ENCODE results near the gene ACBD6.
"Not testable (repeated sequence)": the region's sequence is repeated elsewhere in the genome, so short reads cannot be mapped to it uniquely, and the experiment has no call there.

The ACBD6 gene

DNA sequence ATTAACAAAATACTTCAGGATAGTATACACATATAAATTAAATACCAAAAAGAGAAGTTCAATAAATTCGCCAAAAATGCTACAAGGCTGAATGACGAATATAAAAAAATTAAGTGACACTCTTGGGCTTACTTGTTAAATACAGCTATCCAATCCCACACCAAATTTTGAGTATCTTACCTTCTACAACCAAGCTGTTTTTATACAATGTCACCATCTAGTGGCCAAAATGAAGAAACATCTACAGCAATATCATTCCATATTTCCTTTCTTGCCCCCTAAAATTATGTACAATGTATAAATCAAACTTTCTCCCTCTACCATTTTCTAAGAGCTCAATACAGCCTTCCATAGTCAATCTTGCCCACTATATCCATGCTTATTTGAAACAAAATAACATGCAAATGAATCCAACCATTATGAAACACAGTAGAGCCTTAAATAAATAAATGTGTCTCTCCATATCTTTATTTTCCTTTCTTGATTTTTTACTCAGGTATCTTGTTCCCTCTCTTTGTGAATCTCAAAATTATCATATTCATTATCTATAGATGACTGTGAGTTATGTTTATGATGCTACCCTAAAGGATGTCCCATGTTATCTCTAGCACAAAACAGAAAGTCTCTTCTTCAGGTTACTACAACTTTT is 86.3 kb downstream of the ACBD6 start:
- Histone ChIP-seq H3K36me3 (ENCODE audit: insufficient read depth) (no peaks in the 10 kb centered on the region), H3K9ac (no peak overlapping the region)
- TF ChIP-seq CTCF (conservative IDR thresholded peaks at IDR 0.05; ENCODE audit: low read depth, low read length): peak; percentile 87

DNA sequence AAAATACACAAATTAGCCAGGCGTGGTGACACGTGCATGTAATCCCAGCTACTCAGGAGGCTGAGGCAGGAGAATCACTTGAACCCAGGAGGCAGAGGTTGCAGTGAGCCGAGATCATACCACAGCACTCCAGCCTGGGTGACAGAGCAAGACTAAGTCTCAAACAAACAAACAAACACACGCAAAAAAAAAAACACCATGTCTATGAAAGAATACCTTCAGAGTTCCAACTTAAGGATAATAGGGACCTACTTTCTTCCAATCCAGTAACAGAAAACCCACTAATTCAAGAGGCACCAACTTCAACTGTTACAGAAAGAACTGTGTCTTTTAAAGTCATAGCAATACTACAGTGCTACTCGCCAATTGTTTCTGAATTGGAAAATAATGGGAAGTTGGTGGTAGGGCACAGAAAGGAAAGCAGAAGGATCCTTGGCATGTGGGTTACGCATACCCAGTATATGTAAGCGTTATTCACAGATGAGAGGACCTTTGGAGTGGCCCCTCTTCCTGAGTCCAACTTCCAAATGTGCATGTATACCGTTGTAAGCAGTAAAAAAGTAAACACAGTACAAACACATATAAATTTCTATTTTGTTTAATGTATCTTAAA is 87.0 kb downstream of the ACBD6 start:
- Histone ChIP-seq H3K27ac (no peak overlapping the region), H3K4me2 (no peak overlapping the region), H3K4me3 (IDR thresholded peaks at IDR 0.05; ENCODE audit: insufficient read depth, low read depth, low read length) (no peak overlapping the region), H3K79me2 (ENCODE audit: insufficient read depth, low read depth) (no peaks in the 10 kb centered on the region), H3K4me1 (ENCODE audit: low read depth, poor library complexity, severe bottlenecking) (no peaks in the 10 kb centered on the region), H3K9ac (no peak overlapping the region), H3K27me3 (ENCODE audit: insufficient read depth, low read depth) (no peaks in the 10 kb centered on the region), H3K36me3 (ENCODE audit: insufficient read depth) (no peaks in the 10 kb centered on the region), H4K20me1 (ENCODE audit: insufficient read depth) (no peaks in the 10 kb centered on the region), H2AFZ (ENCODE audit: low read depth) (no peak overlapping the region)
- TF ChIP-seq CTCF (conservative IDR thresholded peaks at IDR 0.05; ENCODE audit: low read depth, low read length): no peak

More for the DNA sequence above, 86.3 kb downstream of the ACBD6 start:
- Histone ChIP-seq H3K4me2 (no peak overlapping the region), H3K27me3 (ENCODE audit: insufficient read depth, low read depth) (no peaks in the 10 kb centered on the region), H3K27ac (no peak overlapping the region), H4K20me1 (ENCODE audit: insufficient read depth) (no peaks in the 10 kb centered on the region), H3K4me1 (ENCODE audit: low read depth, poor library complexity, severe bottlenecking) (no peaks in the 10 kb centered on the region), H2AFZ (ENCODE audit: low read depth) (no peak overlapping the region), H3K4me3 (IDR thresholded peaks at IDR 0.05; ENCODE audit: insufficient read depth, low read depth, low read length) (no peak overlapping the region), H3K79me2 (ENCODE audit: insufficient read depth, low read depth) (no peaks in the 10 kb centered on the region)

GRCh38 chr1:180412583-180412982 is 89.8 kb downstream of the ACBD6 start:
- Histone ChIP-seq H2AFZ (ENCODE audit: low read depth) (no peak overlapping the region), H3K4me2 (no peak overlapping the region), H3K4me3 (IDR thresholded peaks at IDR 0.05; ENCODE audit: insufficient read depth, low read depth, low read length) (no peak overlapping the region), H4K20me1 (ENCODE audit: insufficient read depth) (0 out of 2 replicates have a peak, but pooled peaks cover 4% of the 10 kb centered on the region), H3K27me3 (ENCODE audit: insufficient read depth, low read depth) (no peaks in the 10 kb centered on the region), H3K79me2 (ENCODE audit: insufficient read depth, low read depth) (no peaks in the 10 kb centered on the region), H3K9ac (no peak overlapping the region), H3K36me3 (ENCODE audit: insufficient read depth) (no peaks in the 10 kb centered on the region), H3K27ac (no peak overlapping the region), H3K4me1 (ENCODE audit: low read depth, poor library complexity, severe bottlenecking) (no peaks in the 10 kb centered on the region)
- no peak for TF ChIP-seq CTCF (conservative IDR thresholded peaks at IDR 0.05; ENCODE audit: low read depth, low read length)

DNA sequence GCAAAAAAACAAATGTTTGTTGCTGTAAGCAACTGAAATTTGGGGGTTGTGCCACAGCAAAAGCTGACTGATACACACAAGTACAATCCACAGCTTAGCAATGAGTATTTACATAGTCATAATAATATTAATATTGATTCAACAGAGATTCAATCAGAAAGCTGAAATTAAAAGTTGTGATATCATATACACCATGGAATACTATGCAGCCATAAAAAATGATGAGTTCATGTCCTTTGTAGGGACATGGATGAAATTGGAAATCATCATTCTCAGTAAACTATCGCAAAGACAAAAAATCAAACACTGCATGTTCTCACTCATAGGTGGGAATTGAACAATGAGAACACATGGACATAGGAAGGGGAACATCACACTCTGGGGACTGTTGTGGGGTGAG is 94.2 kb downstream of the ACBD6 start:
- not testable (repeated sequence) for H3K79me2 ChIP-seq (ENCODE audit: insufficient read depth, low read depth)

DNA sequence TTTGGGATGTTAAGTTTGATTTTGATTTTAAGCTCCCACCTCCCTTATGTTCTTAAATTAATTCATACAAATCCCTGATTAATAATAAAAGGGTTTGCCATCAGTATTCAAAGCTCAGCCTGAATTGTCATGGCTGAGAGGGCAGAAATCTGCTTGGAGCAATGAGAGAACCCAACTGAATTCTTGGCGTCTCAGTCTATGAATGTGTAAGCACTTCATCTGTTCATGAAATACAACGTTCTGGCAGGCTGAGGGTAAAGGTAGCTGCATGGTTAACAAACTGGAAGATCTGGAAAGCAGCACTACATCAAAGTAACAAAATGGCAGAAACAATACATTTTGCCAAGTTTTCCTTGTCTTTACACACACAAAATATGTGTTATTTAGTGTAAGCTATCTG is 95.3 kb downstream of the ACBD6 start:
- no peak for TF ChIP-seq CTCF (conservative IDR thresholded peaks at IDR 0.05; ENCODE audit: low read depth, low read length)
- no peak overlapping the region for H3K4me3 ChIP-seq (IDR thresholded peaks at IDR 0.05; ENCODE audit: insufficient read depth, low read depth, low read length)
- no peak overlapping the region for H3K9ac ChIP-seq
- H3K4me2 ChIP-seq: no peak overlapping the region
- H3K27ac ChIP-seq: no peak overlapping the region
- H2AFZ ChIP-seq (ENCODE audit: low read depth): no peak overlapping the region
- H3K79me2 ChIP-seq (ENCODE audit: insufficient read depth, low read depth): peaks cover 4% of the 10 kb centered on the region; the same call in 1 of the 2 replicates
- no peaks in the 10 kb centered on the region for H3K4me1 ChIP-seq (ENCODE audit: low read depth, poor library complexity, severe bottlenecking)
- no peaks in the 10 kb centered on the region for H3K27me3 ChIP-seq (ENCODE audit: insufficient read depth, low read depth)
- H3K36me3 ChIP-seq (ENCODE audit: insufficient read depth): no peaks in the 10 kb centered on the region
- H4K20me1 ChIP-seq (ENCODE audit: insufficient read depth): 0 out of 2 replicates have a peak, but pooled peaks cover 4% of the 10 kb centered on the region

More for the DNA sequence above, 94.2 kb downstream of the ACBD6 start:
- H3K4me2 ChIP-seq; H3K9ac ChIP-seq; H3K36me3 ChIP-seq (ENCODE audit: insufficient read depth); H2AFZ ChIP-seq (ENCODE audit: low read depth); H3K27ac ChIP-seq; H4K20me1 ChIP-seq (ENCODE audit: insufficient read depth); H3K27me3 ChIP-seq (ENCODE audit: insufficient read depth, low read depth); H3K4me1 ChIP-seq (ENCODE audit: low read depth, poor library complexity, severe bottlenecking); H3K4me3 ChIP-seq (IDR thresholded peaks at IDR 0.05; ENCODE audit: insufficient read depth, low read depth, low read length): not testable (repeated sequence)
